IPS-NIHi7 (cell line): ENCODE results near the gene ADAP1.

ENCODE experiments used
- DNase-seq: peaks from one replicate; pipeline ENCODE4 v3.0.0; 2012; ENCODE audit warnings: mixed read lengths; ENCODE audit errors: extremely low spot score

Gene ADAP1

DNA sequence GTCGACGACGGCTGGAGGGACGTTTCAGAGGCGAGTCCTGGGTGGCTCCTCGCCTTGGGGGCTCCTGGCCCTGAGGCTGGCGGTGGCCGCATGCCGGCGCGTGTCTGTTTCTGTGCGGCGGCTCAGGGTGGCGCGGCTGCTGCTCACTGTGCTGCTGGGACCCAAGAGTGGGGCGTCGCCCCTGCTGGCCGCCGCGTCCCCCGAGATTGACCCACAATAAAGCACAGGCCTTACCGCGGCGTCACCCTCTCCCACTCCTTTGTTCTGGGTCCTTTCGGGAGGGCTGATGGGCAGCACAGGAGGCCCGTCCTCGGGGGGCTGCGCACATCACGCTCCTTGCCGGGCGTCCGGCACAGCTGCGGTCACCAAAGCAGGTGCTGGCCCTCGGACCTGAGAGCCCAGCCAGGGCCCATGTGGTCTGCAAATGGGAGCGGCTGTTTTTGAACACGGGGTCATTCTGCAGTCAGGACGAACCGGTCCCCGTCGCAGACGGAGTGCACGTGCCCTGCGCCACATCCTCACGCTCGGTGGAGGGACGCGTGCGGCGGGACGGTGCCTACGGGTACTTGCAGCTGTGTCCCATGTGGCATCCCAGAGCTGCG lies 58.9 kb downstream of the ADAP1 start:
- no peak for DNase-seq

DNA sequence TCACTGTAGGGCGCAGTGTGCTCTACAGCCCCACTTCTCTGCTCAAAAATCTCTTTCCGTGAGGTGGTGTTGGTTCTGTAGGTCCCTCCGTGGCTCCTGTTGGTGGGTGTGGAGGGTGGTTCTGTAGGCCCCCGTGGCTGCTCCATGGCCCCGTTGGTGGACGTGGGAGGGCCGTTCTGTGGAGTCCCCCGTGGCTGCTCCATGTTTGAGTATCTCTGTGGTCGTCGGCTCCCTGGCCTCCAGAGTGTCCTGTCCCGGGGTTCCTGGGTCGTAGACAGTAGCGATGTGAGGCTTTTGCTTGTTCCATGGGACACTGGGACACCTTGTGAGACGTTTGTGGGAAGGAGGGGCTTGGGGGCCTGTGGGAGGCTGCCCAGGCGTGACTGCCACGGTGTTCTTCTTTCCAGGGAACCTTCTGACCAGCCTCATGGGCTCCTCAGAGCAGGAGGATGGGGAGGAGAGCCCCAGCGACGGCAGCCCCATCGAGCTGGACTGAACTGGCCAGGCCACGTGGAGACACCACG lies 59.5 kb downstream of the ADAP1 start:
- no peak for DNase-seq

DNA sequence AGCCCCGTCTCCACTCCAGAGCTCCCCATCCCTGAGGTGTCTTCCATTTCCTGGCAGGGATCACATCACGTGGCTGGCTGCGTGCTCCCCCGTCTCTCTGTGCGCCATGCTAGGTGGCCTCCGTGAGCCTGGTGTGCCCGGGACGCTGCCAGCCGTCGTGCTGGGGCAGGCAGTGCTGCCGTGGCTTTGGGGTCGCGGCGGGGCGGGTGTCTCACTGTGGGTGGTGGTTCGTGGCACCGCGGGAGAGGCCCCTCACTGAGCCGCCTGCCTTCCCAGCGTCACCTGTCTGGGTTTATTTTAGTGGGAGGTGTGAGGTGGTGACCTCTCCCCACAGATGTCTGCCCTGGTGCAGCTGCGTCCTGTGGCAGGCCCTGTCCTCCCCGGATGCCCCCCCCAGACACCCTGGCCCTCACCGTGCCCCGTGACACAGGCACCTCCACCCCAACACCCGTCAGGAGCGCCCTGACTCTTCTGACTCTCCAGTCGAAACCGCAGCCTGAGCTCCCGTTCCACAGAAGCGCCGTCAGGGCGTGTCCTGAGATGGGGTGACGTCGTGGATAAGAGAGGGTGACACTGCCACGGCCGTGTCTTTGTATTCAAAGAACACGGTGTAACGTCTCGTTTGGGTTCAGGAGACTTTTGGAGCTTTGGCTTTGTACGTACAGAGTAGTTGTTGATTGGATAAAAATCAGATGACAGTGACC lies 60.2 kb downstream of the ADAP1 start:
- no peak for DNase-seq

DNA sequence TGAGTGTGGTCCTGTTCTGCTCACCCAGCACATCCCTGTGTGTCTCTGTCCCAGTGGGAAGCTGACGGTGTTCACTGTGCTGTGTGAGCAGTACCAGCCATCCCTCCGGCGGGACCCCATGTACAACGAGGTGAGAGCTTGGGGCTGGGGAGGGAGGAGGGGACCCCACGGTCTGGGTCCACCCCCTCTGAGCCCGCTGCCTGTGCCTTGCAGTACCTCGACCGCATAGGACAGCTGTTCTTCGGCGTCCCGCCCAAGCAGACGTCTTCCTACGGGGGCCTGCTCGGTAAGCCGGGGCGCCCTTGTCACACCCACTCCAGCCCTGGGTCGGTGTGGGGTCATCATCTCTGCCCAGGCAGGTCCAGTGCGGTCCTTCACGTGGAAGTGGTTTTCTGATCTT lies 60.8 kb downstream of the ADAP1 start:
- DNase-seq, result no peak

DNA sequence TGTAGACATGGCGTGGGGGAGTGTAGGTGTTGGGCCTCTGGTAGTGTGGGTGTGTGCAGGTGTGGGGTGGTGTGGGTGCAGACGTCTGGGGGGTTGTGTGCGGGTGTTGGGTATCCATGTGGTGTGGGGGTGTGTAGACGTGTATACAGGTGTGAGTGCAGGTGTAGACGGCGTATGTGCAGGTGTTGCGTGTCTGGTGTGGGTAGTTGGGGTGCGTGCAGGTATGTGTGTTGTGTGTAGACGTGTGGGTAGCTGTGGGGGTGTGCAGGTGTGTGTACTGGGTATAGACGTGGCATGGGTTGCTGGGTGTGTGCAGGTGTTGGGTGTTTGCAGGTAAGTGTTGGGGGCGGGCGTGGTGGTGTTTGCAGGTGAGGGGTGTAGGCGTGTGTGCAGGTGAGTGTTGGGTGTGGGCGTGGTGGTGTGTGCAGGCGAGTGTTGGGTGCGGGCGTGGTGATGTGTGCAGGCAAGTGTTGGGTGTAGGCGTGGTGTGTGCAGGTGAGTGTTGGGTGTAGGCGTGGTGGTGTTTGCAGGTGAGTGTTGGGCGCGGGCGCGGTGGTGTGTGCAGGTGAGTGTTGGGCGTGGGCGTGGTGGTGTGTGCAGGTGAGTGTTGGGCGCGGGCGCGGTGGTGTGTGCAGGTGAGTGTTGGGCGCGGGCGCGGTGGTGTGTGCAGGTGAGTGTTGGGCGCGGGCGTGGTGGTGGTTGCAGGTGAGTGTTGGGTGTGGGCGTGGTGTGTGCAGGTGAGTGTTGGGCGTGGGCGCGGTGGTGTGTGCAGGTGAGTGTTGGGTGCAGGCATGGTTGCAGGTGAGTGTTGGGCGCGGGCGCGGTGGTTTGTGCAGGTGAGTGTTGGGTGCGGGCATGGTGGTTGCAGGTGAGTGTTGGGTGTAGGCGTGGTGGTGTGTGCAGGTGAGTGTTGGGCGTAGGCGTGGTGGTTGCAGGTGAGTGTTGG lies 61.6 kb downstream of the ADAP1 start:
- no peak for DNase-seq

DNA sequence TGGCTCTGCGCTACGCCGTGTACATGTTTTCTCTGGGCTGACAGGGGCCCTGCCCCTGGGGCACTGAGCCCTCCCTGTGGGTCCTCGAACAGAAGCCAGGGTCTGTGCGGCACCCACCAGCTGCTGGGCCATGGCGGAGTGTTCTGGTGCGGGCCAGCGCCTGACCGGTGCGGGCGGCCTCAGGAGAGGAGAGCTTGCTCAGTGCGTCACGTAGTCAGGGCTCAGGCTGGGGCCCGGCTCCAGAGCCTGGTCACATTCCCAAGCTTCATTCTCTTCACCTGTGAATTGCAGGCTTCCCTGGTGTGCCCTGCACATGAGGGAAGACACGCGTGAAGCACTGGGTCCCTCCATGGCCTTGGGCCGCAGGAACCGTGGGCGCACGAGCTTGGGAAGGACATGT lies 62.7 kb downstream of the ADAP1 start:
- no peak for DNase-seq

DNA sequence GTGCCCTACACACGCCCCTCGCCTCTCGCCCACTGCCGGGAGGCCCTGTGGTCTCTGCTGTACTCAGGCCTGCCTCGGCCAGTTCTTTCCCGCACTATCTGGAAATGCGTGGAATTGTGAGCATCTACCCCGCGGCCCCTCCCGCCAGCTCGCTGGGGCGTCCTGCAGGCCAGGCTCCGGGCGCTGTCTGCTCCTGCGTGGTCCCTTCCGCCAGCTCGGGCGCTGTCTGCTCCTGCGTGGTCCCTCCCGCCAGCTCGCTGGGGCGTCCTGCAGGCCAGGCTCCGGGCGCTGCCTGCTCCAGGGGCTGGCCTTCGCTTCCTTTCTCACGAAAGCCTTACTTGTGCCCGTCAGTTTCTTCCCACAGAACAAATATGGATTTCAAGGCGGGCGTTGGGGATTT lies 63.2 kb downstream of the ADAP1 start:
- DNase-seq, result no peak

DNA sequence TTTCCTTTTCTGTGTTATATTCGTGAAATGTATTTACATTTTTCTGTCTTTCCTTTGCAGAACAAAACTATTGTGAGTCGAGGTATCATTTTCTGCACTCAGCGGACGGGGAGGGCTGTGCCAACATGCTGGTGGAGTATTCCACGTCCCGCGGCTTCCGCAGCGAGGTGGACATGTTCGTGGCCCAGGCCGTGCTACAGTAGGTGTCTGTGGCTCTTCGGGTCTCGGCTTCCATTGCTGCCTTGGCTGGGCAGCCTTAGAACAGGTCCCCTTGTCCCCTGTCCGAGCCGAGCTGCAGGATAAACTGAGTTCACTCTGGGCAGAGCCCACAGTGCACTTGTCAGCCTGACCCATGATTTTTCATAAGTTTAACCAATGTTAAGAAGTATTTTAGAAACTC lies 63.6 kb downstream of the ADAP1 start:
- no peak for DNase-seq

DNA sequence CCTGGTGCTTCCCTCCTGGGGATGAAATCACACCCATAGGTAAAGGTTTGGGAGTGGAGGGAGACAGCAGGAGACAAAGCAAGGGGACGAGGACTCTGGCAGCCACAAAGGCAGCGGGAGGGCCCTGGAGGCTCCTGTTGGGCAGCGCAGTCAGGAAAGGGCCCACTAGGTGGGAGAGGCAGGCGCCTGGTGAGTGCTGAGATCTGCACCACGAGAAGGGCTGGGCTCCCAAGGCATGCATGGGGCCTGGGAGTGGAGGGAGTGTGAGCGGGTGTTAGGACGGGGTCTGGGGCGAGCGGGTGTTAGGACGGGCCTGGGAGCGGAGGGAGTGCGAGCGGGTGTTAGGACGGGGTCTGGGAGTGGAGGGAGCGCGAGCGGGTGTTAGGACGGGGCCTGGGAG lies 65.1 kb downstream of the ADAP1 start:
- no peak for DNase-seq

DNA sequence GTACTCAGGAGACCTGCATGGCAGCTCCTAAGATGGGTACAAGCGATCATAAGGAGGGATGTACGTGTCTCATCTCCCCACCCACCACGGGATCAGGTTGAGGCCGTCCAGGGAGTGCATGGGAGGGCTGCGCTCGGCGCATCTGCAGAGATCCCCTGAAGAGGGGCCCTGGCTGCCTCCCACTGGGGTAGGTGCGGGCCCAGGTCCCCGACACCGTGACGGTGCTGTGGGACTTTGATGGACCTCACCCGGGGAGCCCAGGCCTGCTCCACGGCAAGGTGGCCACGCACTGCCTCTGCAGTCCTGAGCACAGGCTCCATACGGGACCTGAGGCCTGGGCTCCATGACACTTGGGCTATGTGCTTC lies 65.5 kb downstream of the ADAP1 start:
- DNase-seq, result no peak

DNA sequence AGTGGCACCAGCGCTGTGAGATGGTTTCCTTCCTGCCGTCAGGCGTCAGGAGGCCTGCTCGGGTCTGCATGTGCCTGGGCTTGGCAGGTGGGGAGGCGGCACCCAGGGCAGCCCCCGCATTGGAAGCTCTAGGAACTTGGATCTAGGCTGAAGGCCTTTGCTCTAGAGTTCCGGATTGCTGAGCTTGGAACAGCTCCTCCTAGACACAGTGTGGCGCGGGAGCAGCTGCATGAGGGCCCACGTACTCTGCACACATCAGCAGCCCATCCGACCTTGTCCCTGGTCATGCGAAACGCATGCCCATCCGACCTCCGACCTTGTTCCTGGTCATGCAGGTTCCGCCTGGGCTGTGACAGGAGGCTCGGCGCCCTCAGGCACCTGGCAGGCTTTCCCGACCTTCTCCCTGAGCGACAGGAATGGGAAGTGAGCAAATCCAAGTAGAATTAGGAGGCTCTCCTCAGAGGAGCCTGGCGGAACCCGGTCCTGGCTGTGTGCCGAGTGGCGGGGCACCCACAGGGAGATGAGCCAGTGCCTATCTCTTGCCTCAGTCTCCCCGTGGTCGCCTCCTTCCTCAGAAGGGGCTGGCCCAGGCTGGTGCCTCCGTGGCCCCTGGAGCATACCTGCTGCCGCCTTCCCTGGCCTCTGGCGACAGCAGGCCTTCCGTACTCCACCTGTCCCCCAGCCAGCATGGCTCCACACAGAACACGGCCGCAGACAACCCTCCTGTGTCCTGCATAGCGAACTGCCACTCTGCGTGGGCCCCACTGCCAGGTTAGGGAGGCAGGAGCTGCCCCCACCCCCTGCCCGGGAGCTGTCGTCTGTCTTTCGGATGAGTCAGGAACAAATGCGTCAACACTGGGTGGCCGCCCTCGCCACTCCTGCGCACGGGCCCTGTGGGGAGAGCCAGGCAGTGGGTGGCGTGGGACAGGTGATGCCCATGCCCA lies 66.1 kb downstream of the ADAP1 start:
- no peak for DNase-seq

DNA sequence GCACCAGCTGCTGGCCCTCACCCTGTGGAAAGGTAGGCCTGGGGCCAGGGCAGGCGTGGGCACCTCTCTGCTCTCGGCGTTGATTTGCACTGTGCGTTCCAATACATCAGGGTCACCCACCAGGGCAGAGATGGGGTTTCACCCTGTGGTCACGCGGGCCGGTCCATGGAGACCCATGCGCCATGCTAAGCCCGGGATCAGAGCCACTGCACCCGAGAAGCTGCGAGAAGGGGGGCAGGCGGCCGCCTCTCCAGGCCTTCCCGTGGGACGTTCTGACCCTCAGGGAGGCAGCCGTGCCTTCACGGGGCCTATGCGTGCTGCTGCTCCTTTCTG lies 67.0 kb downstream of the ADAP1 start:
- no peak for DNase-seq

DNA sequence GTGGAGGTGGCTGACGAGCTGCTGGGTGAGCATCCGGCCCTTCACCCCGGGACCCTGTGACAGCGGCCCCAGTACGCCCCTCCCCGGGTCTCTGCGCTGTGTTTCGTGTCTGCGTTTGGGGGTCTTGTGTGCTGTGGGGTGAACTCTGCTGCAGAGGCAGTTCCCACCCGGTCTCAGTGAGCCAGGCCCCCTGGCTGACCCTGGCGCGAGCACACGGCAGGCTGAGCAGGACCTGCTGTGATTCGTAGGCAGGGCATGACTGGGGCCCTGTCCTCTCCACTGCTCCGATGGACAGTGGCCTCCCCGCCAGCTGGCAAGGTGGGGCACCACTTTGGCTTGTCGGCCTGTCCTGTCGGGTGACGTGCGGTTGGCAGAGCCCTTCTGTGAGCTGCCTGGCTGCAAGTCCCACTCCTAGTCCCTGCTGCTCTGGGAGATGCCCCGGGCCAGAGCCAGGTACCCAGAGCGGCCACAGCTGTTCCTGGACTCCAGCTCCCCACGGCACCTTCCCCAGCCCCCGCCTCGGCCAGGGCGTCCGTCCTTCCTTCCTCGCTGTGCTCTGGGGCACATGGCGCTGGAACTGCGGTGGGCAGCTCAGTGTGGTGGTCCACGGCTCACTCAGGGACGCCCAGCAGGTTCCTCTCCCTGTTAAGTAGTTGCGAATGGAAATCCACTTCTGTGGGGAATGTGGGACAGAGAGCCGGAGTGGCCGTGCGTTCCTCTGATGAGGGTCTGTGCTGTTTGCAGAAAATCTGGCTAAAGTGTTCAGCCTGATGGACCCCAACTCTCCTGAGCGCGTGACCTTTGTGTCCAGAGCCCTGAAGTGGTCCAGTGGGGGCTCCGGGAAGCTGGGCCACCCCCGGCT lies 67.6 kb downstream of the ADAP1 start:
- no peak for DNase-seq

DNA sequence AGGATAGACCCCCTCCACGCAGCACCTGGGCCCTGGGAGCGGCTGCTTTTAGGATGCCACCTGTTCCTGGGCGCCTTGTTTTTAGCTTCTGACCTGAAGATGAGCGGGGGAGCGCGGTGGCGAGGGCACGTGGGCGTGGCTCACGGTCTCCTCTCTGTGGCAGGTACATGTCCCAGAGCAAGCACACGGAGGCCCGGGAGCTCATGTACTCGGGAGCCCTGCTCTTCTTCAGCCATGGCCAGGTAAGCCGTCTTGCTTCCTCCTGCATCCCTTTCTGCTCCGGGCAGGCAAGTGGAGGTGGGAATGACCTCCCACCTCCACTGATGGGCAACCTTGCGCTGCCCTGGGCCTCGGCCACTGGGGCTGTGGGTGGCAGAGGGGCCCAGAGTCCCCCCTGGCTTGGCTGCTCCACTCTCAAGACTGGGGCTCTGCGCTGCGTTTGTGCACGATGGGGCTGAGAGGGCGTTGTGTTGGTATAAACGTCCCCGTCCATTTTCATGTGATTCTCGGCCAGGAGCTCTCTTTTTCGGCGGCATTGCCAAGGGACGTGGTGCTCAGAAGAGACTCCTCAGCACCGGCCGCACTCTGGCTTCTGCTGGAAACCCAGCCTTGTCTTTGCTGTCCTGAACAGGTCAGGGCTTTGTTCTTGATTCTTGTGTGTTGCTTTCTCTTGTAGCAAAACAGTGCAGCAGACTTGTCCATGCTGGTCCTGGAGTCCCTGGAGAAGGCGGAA lies 68.4 kb downstream of the ADAP1 start:
- no peak for DNase-seq

DNA sequence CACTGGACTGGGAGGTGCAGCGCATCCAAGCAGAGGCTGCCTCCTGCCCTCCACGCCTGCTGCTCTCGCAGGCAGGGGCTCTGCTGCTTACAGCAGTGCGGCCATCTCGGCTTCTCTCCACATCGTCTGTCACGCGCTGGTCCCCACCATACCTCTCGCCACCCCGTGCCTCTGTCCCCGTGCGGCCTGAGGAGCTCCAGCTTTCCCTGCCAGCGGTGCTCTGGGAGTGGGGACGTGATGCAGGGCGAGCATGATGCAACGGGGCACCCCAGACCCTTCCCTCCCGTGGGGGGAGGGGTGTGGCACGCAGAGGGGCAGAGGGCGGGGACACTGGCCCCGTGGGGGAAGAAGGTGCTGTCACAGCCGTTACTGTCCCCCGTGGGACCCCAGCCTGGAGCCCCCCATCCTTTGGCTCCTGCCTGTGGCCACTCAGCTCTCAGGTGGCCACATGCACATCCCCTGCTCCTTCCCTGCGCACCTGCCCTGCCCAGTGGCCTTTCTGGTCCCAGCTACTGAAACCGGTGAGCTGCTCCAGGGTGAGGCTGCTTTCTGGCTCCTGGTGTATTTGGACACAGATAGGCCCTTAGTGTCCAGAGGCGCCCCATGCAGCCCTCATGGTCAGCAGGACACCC lies 69.1 kb downstream of the ADAP1 start:
- DNase-seq, result no peak

DNA sequence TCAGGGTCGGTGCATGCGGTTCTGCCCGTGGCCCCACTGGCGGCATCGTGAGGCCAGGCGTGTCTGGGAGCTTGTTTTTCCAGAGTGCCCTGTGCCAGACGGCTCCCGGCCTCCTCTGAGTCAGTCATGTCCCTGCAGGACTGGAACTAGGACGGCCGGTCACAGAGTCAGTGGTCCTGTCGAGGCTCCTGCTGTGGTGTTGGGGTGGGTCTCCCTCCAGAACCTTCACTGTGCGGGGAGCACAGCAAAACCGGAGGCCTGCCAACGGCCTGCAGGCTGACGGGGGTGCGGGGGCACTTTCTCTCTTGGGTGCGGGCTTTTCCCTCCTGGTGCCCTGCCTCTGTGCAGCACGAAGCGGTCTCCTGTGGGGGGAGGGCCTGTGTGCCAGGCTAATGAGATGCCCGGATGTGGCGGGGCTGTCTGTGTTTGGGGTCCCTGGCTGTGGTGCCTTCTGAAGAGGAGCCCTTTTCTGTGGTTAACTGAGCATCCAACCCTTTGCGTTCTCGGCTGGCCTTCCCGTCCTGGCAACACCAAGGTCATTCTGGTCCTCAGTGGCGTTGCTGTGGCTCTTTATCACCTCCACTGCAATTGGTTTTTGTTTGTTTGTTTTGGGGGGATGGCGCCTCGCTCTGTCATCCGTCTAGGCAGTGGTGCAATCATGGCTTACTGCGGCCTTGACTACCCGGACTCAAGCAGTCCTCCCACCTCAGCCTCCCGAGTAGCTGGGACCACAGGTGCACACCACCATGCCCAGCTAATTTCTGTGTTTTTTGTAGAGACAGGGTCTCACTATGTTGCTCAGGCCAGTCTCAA lies 70.1 kb downstream of the ADAP1 start:
- DNase-seq, result no peak

DNA sequence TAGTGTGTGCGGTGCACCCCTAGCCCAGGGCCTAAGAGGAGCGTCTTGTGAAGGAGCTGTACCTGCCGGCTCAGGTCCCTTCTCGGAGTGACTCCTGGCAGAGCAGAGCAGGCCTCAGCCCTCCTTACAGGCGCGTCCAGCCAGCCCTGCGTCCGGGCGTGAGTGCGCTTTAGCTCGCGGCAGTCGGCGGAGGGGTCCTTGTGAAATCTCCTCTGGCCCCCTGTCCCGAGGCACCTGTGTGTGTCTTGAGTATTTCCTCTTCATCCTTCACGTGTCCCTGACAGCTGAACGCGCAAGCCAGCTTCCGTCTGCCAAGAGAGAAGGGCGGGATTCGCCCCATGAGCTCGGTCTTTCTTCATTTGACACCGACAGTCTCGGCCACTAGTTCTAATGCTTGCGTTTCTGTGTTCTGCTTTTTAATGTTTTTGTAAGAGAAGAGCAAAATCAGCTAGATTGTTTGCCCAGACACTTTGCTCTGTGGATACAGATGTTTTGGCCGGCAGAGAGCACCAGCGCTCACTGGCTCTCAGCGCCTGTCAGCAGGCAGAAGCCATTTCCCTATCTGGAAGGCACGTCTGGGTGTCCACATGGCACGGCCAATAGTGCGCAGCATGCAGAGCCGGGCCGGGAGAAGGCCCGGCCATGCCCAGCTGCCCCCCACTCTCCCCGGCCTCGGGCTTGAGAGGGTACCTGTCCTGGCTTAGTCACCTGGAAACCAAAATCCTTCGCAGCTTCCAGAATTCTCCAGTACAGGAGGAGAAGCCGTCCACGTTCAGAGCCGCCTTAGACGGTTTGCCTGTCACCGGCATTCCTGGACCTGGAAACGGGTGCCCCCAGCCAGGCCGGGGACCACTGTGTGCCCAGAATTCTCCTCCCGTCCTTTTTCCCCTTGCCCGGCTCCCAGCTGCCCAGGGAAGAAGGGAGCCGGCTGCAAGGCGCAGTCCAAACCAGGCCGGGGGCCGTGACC lies 71.1 kb downstream of the ADAP1 start:
- no peak for DNase-seq
